A673 (cell line): ENCODE results near the gene KLK2. TPM values are rescaled to one million over a fixed set of nuclear protein-coding genes. Genes with fewer than 3 reads are reported as not detected.

ENCODE experiments used
- BruUV-seq: library from RNA; stranded (reverse); fragments of 400-500 nt; replicated peaks from 2 replicates; lab custom pipeline; 2021; lab: Mats Ljungman, UMichigan
- CTCF ChIA-PET: fragments of 300-600 bp; sonication (Branson Sonifier 250); formaldehyde crosslinking; loops from one replicate; lab custom pipeline; 2022; ENCODE audit warnings: antibody characterized with exemption; lab: Charles Lee
- POLR2A ChIA-PET: fragments of 300-600 bp; sonication (Branson Sonifier 250); formaldehyde crosslinking; loops from one replicate; lab custom pipeline; 2022; ENCODE audit warnings: antibody characterized with exemption; ENCODE audit not compliant: low non-redundant PET; lab: Charles Lee
- DNase-seq: peaks from one replicate; pipeline ENCODE4 v3.0.0-alpha.2; 2015; ENCODE audit warnings: low spot score
- H3K27ac ChIP-seq: fragments of 200-600 bp; sonication (generic); 2 replicates; pipeline ENCODE4 v1.5.1; 2016; ENCODE audit warnings: mixed run types, low read depth, mild to moderate bottlenecking, mixed read lengths, antibody characterized with exemption, low read length; ENCODE audit not compliant: poor library complexity, severe bottlenecking
- H3K27me3 ChIP-seq: fragments of 200-600 bp; sonication (generic); replicated peaks from 2 replicates; pipeline ENCODE4 v1.6.1; 2017; ENCODE audit warnings: mixed run types, low read depth, mild to moderate bottlenecking, mixed read lengths, antibody characterized with exemption, low read length; ENCODE audit not compliant: insufficient read depth, poor library complexity
- H3K36me3 ChIP-seq: fragments of 200-600 bp; sonication (generic); 2 replicates; pipeline ENCODE4 v1.6.1; 2016; ENCODE audit warnings: mixed run types, mild to moderate bottlenecking, mixed read lengths, antibody characterized with exemption, low read length; ENCODE audit not compliant: insufficient read depth, poor library complexity, severe bottlenecking
- H3K4me1 ChIP-seq: fragments of 200-600 bp; sonication (generic); 2 replicates; pipeline ENCODE4 v1.6.1; 2017; ENCODE audit warnings: mixed run types, mild to moderate bottlenecking, mixed read lengths, antibody characterized with exemption, low read length; ENCODE audit not compliant: insufficient read depth, poor library complexity, severe bottlenecking
- H3K4me3 ChIP-seq: fragments of 200-600 bp; sonication (generic); 2 replicates; pipeline ENCODE4 v1.5.1; 2016; ENCODE audit warnings: low read depth, mixed run types, mild to moderate bottlenecking, mixed read lengths, low read length; ENCODE audit not compliant: poor library complexity, severe bottlenecking
- H3K9me3 ChIP-seq: fragments of 200-600 bp; sonication (generic); 2 replicates; pipeline ENCODE4 v1.6.1; 2016; ENCODE audit warnings: mixed run types, low read depth, mild to moderate bottlenecking, mixed read lengths, antibody characterized with exemption, low read length; ENCODE audit not compliant: poor library complexity, severe bottlenecking
- CTCF ChIP-seq: fragments of 300-800, 200-600 bp; sonication (generic); conservative IDR thresholded peaks from 2 replicates; pipeline ENCODE4 v1.5.1; 2017; ENCODE audit warnings: low read depth, mild to moderate bottlenecking, antibody characterized with exemption, low read length, moderate library complexity, mixed read lengths
- EZH2 ChIP-seq: fragments of 200-600 bp; sonication (generic); IDR thresholded peaks from 2 replicates; pipeline ENCODE4 v1.6.1; 2017; ENCODE audit warnings: borderline replicate concordance, low read depth, mild to moderate bottlenecking, mixed read lengths, antibody characterized with exemption, low read length; ENCODE audit not compliant: poor library complexity, severe bottlenecking
- intact Hi-C: fragments of 100-400 bp; cut with micrococcal nuclease; formaldehyde crosslinking; loops from one replicate; pipeline ENCODE4 v1.10.0; 2022; ENCODE audit not compliant: unreplicated experiment
- total RNA-seq: library from RNA; stranded (reverse); gene quantifications from 2 replicates; pipeline ENCODE4 v1.2.3, GENCODE V29; 2021

KLK2 gene
- total RNA-seq, 1 experiment from 2014 or later: not detected

GRCh38 chr19:50842130-50842529 lies 31.1 kb upstream of the KLK2 start:
- POLR2A ChIA-PET: no interaction called here
- Histone ChIP-seq H3K36me3 (no peaks in the 10 kb centered on the region), H3K27me3 (peaks cover 52% of the 10 kb centered on the region), H3K4me1 (no peaks in the 10 kb centered on the region), H3K9me3 (no peaks in the 10 kb centered on the region), H3K4me3 (no peak overlapping the region), H3K27ac (no peak overlapping the region)
- BruUV-seq: no TSS peak
- TF ChIP-seq EZH2 (no peak), CTCF (no peak)
- CTCF ChIA-PET: no interaction called here
- intact Hi-C loops: no loop called here
- DNase-seq: no peak

- ChIA-PET CTCF (no interaction called here), POLR2A (no interaction called here)
- H3K27me3 ChIP-seq: peaks cover 52% of the 10 kb centered on the region
- intact Hi-C loops: no loop called here
- BruUV-seq: no TSS peak
- H3K9me3 ChIP-seq: no peaks in the 10 kb centered on the region
- no peak overlapping the region for H3K27ac ChIP-seq
- no peaks in the 10 kb centered on the region for H3K36me3 ChIP-seq
- no peak for TF ChIP-seq CTCF
- no peak for TF ChIP-seq EZH2
- H3K4me1 ChIP-seq: no peaks in the 10 kb centered on the region
- H3K4me3 ChIP-seq: no peak overlapping the region
- DNase-seq: no peak
Observed at GRCh38 chr19:50843205-50843604, 30.0 kb upstream of the KLK2 start.

DNA sequence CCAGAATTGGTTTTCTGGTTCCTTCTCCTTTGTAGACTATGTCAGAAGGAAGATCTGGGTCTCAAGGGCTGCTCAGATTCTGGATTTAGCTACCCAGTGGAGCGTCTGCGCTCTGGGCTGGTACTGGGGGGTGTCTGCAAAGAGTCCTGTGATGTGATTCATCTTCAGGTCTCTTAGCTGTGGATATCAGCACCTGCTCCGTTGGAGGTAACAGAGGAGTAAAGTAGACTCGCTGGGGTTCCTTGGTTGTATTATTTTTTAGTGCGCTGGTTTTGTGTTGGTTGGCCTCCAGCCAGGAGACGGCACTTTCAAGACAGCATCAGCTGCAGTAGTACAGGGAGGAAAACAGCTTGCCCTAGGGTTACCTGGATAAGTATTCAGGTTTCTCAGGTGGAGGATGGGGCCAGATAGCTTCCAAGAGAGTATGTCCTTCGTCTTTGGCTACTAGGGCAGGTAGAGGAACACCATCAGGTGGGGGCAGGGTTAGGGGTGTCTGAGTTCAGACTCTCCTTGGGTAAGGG lies 29.5 kb upstream of the KLK2 start:
- no peaks in the 10 kb centered on the region for H3K9me3 ChIP-seq
- intact Hi-C loops: no loop called here
- H3K4me3 ChIP-seq: no peak overlapping the region
- no peak for TF ChIP-seq EZH2
- TF ChIP-seq CTCF: no peak
- ChIA-PET CTCF (no interaction called here), POLR2A (interaction anchor here (0.6 kb wide), 1 partner anchor 57 kb away, joined by 4 read pairs; no protein-coding TSS in a partner anchor)
- H3K4me1 ChIP-seq: no peaks in the 10 kb centered on the region
- no peak for DNase-seq
- no TSS peak for BruUV-seq
- H3K27me3 ChIP-seq: peaks cover 52% of the 10 kb centered on the region
- H3K36me3 ChIP-seq: no peaks in the 10 kb centered on the region
- no peak overlapping the region for H3K27ac ChIP-seq
